Vagina (tissue), 2 donors: ENCODE measurements around the gene GLB1L3. TPM values are rescaled to one million over a fixed set of nuclear protein-coding genes. Genes with fewer than 3 reads are reported as not detected.

ENCODE experiments used
- DNase-seq, 2 donors: peaks; one replicate each; pipeline ENCODE4 v3.0.0-alpha.2; 2017; ENCODE audit errors: extremely low spot score in 2 of 2
- H3K27ac ChIP-seq: fragments of 200-600 bp; sonication (generic); one replicate; pipeline ENCODE4 v1.5.1; 2019
- H3K27me3 ChIP-seq: fragments of 200-600 bp; sonication (generic); one replicate; pipeline ENCODE4 v1.5.1; 2019
- H3K36me3 ChIP-seq, 2 donors: fragments of 200-600 bp; sonication (generic); one replicate each; pipeline ENCODE4 v1.5.1; 2017 to 2019
- H3K4me1 ChIP-seq: fragments of 200-600 bp; sonication (generic); one replicate; pipeline ENCODE4 v1.5.1; 2019
- H3K4me3 ChIP-seq, 2 donors: fragments of 200-600 bp; sonication (generic); 1 replicate in 1 of 2; 2 replicates in 1 of 2; pipeline ENCODE4 v1.5.1; 2016 to 2019
- H3K9me3 ChIP-seq: fragments of 200-600 bp; sonication (generic); one replicate; pipeline ENCODE4 v1.5.1; 2019
- POLR2A ChIP-seq, 2 donors: fragments of 450-650 bp; IDR thresholded peaks; one replicate each; pipeline ENCODE4 v1.6.1; 2017; ENCODE audit warnings: antibody characterized with exemption in 2 of 2, mild to moderate bottlenecking in 2 of 2, moderate library complexity in 2 of 2
- POLR2AphosphoS5 ChIP-seq, 2 donors: sonication (generic); formaldehyde crosslinking; IDR thresholded peaks; one replicate each; pipeline ENCODE4 v1.9.0; 2017; ENCODE audit warnings: antibody characterized with exemption in 2 of 2, mild to moderate bottlenecking in 2 of 2, low read depth in 1 of 2; ENCODE audit not compliant: insufficient read depth in 1 of 2
- intact Hi-C: fragments of 100-400 bp; cut with DNase I; formaldehyde crosslinking; loops from one replicate; pipeline ENCODE4 v1.15.1; 2023
- total RNA-seq: library from RNA; depleted of rRNA; stranded (reverse); fragments of >200 nt; gene quantifications from one replicate; pipeline ENCODE4 v1.2.3, GENCODE V29; 2016
- TF ChIP-seq, protein P1 (sequence below), 3 experiments: fragments of 450-650 bp in 2 of 3; fragments of 200-600 bp in 1 of 3; sonication (generic) in 1 of 3; IDR thresholded peaks; one replicate each; pipeline ENCODE4 v1.5.1; 2017 to 2019; ENCODE audit warnings: antibody characterized with exemption in 3 of 3, mild to moderate bottlenecking in 2 of 3, moderate library complexity in 2 of 3

The GLB1L3 gene
- total RNA-seq, 1 donor from 2014 or later, result 2.2 TPM

DNA sequence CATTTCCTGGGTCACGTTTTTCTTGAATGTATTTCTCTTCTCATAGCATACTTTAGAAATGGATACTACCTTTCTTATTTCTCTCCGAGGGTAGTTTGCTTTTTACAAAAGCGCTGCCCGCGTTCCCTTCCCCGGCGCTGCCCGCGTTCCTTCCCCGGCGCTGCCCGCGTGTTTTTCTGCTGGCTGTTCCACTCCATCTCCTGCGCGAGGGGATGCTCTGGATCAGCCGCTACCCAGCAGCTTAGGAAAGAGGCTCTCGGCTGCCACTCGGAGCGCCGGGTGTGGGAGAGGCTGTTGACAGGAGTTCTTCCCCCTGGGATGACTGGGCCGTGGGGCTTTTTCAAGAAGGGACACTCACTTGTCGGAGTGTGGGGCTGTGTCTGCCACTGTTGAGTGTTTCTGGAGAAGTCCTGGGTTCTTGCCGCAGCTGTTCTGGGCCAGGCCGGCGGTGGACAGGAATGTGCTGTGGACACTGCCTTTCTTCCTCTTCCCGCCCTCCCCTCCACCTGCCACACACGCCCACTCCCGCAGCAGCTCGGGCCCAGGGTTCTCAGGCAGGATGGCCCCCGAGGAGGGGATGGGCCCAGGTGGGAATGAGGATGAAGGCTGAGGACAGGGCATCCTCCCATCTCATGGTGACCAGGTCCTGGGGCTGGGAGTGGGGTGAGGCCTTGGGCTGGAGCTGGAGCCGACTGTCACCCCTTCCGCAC lies 86.2 kb downstream of the GLB1L3 start:
- no peak for TF ChIP-seq POLR2AphosphoS5 (IDR thresholded peaks at IDR 0.05; ENCODE audit: insufficient read depth in 1 of 2, low read depth in 1 of 2)
- TF ChIP-seq, protein P1, sequence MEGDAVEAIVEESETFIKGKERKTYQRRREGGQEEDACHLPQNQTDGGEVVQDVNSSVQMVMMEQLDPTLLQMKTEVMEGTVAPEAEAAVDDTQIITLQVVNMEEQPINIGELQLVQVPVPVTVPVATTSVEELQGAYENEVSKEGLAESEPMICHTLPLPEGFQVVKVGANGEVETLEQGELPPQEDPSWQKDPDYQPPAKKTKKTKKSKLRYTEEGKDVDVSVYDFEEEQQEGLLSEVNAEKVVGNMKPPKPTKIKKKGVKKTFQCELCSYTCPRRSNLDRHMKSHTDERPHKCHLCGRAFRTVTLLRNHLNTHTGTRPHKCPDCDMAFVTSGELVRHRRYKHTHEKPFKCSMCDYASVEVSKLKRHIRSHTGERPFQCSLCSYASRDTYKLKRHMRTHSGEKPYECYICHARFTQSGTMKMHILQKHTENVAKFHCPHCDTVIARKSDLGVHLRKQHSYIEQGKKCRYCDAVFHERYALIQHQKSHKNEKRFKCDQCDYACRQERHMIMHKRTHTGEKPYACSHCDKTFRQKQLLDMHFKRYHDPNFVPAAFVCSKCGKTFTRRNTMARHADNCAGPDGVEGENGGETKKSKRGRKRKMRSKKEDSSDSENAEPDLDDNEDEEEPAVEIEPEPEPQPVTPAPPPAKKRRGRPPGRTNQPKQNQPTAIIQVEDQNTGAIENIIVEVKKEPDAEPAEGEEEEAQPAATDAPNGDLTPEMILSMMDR (IDR thresholded peaks at IDR 0.05), result no peak
- no peak for TF ChIP-seq POLR2A (IDR thresholded peaks at IDR 0.05)
- intact Hi-C loops, result no loop called here
- H3K9me3 ChIP-seq, result no peaks in the 10 kb centered on the region
- no peak for DNase-seq
- no peak overlapping the region for H3K27ac ChIP-seq
- H3K36me3 ChIP-seq, result no peaks in the 10 kb centered on the region
- no peaks in the 10 kb centered on the region for H3K27me3 ChIP-seq
- H3K4me3 ChIP-seq, result no peak overlapping the region
- H3K4me1 ChIP-seq, result no peaks in the 10 kb centered on the region

DNA sequence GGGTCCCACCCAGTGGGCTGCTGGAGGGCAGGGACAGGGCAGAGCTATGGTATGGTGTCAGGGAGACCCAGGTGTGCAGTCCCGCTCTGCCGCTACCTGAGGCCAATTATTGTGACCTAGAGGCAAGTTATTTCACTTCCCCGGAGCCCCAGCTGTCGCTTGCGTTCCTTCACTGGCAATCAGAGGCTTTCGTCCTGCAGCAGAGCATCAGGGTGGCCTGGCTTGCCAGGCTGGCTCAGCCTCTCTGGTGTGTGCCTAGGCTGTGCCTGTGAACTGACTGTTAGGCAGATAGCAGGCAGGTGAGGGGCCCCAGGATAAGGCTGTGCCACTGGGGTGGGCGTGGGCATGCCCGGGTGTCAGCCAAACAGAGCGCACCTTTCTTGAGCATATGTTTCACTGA lies 87.0 kb downstream of the GLB1L3 start:
- no peaks in the 10 kb centered on the region for H3K36me3 ChIP-seq
- no peaks in the 10 kb centered on the region for H3K27me3 ChIP-seq
- TF ChIP-seq, protein P1 (IDR thresholded peaks at IDR 0.05), result no peak
- TF ChIP-seq POLR2A (IDR thresholded peaks at IDR 0.05) (no peak), POLR2AphosphoS5 (IDR thresholded peaks at IDR 0.05; ENCODE audit: insufficient read depth in 1 of 2, low read depth in 1 of 2) (no peak)
- no peaks in the 10 kb centered on the region for H3K9me3 ChIP-seq
- no peak for DNase-seq
- no peak overlapping the region for H3K27ac ChIP-seq
- H3K4me3 ChIP-seq, result no peak overlapping the region
- no peaks in the 10 kb centered on the region for H3K4me1 ChIP-seq
- intact Hi-C loops, result no loop called here

DNA sequence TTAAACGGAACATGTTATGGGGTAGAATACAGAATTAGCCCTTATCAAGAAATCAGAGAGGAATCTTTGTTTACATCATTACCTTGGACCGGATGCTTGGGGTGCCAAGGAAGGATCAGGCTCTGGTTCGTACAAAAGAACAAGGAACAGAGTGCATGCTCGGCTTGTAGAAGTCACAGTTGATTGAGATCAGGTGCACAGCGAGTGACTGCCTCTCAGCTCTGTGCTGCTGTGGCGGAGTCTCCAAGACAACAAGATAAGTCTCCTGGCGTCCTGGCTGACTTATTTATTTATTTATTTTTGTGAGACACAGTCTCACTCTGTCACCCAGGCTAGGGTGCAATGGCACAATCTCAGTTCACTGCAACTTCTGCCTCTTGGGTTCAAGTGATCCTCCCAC lies 87.4 kb downstream of the GLB1L3 start:
- Histone ChIP-seq H3K4me3 (no peak overlapping the region), H3K27ac (no peak overlapping the region), H3K4me1 (no peaks in the 10 kb centered on the region), H3K27me3 (no peaks in the 10 kb centered on the region), H3K36me3 (no peaks in the 10 kb centered on the region), H3K9me3 (no peaks in the 10 kb centered on the region)
- intact Hi-C loops, result no loop called here
- TF ChIP-seq, protein P1 (IDR thresholded peaks at IDR 0.05), result no peak
- no peak for TF ChIP-seq POLR2AphosphoS5 (IDR thresholded peaks at IDR 0.05; ENCODE audit: insufficient read depth in 1 of 2, low read depth in 1 of 2)
- no peak for TF ChIP-seq POLR2A (IDR thresholded peaks at IDR 0.05)
- no peak for DNase-seq

DNA sequence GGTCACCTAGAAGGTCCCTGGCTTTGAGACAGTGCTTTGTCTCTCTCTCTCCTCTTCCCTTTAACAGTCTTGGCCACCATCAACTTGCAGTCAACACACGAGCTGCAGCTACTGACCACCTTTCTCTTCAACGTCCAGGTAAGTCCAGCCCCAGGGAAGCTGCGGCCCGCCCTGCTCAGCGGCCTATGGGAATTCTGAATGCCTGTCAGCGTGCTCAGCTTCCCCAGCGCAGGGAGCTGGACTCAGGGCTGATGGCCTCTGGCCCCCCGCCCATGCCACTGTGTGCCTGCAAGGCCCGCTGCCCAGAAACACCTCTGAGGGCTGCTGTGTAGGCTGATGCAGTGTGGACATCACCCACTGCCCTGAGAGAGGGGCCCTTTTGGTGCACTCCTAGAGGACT lies 88.1 kb downstream of the GLB1L3 start:
- Histone ChIP-seq H3K9me3 (no peaks in the 10 kb centered on the region), H3K36me3 (no peaks in the 10 kb centered on the region), H3K27me3 (no peaks in the 10 kb centered on the region), H3K4me1 (no peaks in the 10 kb centered on the region), H3K4me3 (no peak overlapping the region), H3K27ac (no peak overlapping the region)
- intact Hi-C loops, result no loop called here
- TF ChIP-seq, protein P1 (IDR thresholded peaks at IDR 0.05), result no peak
- DNase-seq, result no peak

DNA sequence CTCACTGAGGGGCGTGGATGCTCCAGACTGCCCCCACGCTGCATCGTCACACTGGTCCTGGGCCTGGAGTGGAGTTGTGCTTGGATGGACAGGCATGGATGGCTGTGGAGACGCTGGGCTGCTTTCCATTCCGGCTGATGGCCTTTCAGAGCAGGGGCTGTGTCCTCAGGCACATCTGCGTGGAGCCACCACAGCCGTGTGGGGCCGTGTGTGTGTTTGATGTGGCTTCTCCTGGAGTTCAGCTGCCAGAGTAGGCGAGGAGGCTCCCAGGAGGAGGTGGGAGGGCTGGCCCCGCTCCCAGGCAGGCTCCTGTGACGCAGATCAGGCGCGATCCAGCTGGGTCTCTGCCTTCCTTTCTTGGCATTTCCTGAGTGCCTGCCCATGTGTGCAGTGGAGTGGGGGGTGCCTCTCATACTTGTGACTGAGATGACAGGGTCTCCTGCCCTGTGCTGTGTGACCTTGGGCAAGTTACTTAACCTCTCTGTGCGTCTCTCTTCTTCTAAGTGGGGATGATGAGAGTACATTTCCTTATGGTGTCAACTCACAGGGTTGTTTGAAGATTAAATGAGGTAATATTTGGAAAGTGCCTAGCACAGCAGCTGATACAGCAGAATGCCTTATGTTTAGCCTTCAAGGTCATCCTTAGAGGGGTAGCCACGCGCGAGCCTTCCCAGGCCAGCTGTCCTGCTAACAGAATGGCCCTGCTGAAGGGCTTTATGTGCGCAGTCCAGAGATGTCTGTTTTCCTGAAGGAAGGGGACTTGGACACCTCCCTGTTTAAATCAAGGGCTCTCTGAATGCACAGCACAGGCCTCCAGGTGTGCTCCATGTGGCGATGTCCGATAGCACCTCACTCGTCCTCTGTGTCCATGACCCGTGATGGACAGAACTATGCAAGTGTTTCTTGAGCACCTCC lies 89.1 kb downstream of the GLB1L3 start:
- TF ChIP-seq POLR2A (IDR thresholded peaks at IDR 0.05) (no peak), POLR2AphosphoS5 (IDR thresholded peaks at IDR 0.05; ENCODE audit: insufficient read depth in 1 of 2, low read depth in 1 of 2) (no peak)
- TF ChIP-seq, protein P1 (IDR thresholded peaks at IDR 0.05), result no peak
- Histone ChIP-seq H3K4me3 (no peak overlapping the region), H3K36me3 (no peaks in the 10 kb centered on the region), H3K9me3 (no peaks in the 10 kb centered on the region), H3K4me1 (no peaks in the 10 kb centered on the region), H3K27me3 (no peaks in the 10 kb centered on the region), H3K27ac (no peak overlapping the region)
- DNase-seq, result no peak
- intact Hi-C loops, result no loop called here
